SKM-1 treated with dmso at 0.1 percent for 144 hours (cell line): Measurements from ENCODE around the gene TGIF1.
"Not testable (repeated sequence)": the region's sequence is repeated elsewhere in the genome, so short reads cannot be mapped to it uniquely, and the experiment has no call there.

Experiments used
- DNase-seq: peaks from one replicate; lab custom pipeline; 2025; ENCODE audit not compliant: unreplicated experiment; lab: John Stamatoyannopoulos, UW

Gene TGIF1

GRCh38 chr18:3455090-3455635 lies 5.2 kb downstream of the TGIF1 start:
- DNase-seq, result no peak

DNA sequence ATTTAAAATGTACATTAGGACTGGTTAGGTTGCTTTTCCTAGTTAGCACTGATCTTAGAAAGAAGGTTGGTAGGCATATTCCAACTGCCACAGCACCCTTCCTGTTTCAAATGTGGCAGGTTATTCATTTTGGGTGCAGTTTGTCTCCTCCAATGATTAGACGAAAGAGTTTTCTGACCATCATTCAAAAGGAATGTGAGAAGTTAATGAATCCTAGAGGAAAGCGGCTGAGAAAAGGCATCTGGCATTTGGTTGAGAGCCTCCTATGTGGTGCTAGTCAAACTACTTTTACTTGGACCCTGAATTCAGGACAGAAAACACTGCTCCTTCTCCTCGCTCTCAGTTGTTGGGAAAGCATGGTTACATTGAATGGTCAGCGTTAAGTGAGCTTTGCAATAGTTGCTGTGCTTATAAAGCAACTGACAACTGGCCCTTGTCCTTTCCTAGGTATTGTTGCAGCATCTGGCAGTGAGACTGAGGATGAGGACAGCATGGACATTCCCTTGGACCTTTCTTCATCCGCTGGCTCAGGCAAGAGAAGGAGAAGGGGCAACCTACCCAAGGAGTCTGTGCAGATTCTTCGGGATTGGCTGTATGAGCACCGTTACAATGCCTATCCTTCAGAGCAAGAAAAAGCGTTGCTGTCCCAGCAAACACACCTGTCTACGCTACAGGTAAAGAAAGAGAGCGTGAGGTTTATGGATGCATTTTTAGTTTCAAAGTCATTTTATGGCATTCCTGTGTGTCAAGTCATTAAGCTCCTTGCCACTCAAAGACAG lies 6.1 kb downstream of the TGIF1 start:
- no peak for DNase-seq

GRCh38 chr18:3456686-3457069 lies 6.7 kb downstream of the TGIF1 start:
- DNase-seq, result no peak

- DNase-seq, result no peak
These were observed 7.3 kb downstream of the TGIF1 start for GRCh38 chr18:3457261-3457724.

GRCh38 chr18:3458378-3458777 lies 8.4 kb downstream of the TGIF1 start:
- DNase-seq, result no peak

- no peak for DNase-seq
These were observed 9.2 kb downstream of the TGIF1 start for GRCh38 chr18:3458952-3459853.

GRCh38 chr18:3460823-3461398 lies 10.9 kb downstream of the TGIF1 start:
- DNase-seq, result no peak

DNA sequence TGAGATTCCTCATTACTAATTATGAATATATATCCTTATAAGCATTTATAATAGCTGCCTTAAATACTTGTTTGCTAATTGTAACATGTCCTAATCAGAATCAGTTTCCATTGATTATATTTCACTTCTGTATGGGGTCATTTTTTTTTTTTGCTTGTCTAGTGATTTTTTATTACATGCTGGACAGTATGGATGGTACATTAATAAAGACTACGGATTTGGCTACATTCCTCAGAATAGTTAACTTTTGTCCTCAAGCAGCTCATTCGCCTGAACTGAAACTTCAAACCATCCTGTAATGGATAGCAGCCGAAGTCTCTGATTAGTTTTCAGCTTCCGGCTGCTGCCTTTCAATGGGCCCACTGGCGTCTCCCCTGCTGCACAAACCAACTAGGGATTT lies 11.7 kb downstream of the TGIF1 start:
- no peak for DNase-seq

GRCh38 chr18:3463051-3463450 lies 13.1 kb downstream of the TGIF1 start:
- DNase-seq, result no peak

GRCh38 chr18:3466045-3466444 lies 16.1 kb downstream of the TGIF1 start:
- peak; percentile 51 for DNase-seq

- no peak for DNase-seq
These were observed 16.9 kb downstream of the TGIF1 start for GRCh38 chr18:3466872-3467271.

DNA sequence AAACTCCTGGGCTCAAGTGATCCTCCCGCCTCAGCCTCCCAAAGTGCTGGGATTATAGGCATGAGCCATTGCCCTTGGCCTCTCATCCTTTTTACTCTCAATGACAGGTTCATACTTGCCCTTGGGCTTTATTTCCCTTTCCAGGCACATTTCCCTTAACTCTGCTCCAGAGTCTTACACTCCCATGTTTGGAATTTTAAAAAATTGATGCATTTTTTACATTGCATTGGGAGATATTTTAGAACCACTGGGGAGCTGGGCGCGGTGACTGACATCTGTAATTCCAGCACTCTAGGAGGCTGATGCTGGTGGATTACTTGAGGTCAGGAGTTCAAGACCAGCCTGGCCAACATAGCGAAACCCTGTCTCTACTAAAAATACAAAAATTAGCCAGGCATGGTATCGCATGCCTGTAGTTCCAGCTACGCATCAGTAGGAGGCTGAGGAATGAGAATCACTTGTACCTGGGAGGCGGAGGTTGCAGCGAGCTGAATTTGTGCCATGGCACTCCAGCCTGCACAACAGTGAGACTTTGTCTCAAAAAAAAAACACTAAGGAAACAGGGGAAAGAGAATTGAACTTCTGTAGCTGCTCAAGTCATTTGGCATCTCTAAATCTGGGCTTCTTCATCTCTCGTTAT lies 18.2 kb downstream of the TGIF1 start:
- no peak for DNase-seq

DNA sequence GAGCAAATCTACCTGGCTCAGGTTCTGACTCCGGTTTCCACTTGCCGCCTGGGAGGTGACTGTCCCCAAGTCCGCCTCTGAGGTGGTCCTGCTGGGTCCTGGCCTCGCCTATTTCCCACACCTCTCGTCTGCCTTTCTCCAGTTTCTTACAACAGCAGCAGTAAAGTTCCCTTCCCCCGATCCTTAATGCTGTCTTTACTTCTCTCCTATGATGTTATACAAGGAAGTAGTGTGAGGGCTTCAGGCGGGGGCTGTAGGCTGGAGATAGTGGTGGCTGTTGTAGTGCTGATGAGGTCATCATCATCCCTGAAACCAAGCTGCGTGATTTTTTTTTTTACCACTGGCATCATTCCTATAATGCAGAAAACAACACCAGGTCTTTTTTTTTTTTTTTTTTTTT lies 18.9 kb downstream of the TGIF1 start:
- peak; percentile 49 for DNase-seq

GRCh38 chr18:3471141-3471648 lies 21.2 kb downstream of the TGIF1 start:
- DNase-seq, result no peak

DNA sequence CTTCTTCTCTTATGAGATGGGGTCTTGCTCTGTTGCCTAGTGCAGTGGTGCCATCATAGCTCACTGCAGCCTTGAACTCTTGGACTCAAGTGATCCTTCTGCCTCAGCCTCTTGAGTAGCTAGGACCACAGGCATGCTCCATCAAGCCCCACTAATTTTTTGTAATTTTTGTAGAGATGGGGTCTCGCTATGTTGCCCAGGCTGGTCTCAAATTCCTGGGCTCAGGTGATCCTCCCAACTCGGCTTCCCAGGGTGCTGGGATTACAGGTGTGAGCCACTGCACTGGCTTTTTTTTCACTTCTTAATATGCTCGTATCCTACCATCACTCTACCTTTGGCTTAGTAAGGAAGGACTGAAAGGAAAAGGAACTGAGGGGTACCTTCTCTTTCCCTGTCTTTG lies 22.1 kb downstream of the TGIF1 start:
- DNase-seq, result not testable (repeated sequence)

DNA sequence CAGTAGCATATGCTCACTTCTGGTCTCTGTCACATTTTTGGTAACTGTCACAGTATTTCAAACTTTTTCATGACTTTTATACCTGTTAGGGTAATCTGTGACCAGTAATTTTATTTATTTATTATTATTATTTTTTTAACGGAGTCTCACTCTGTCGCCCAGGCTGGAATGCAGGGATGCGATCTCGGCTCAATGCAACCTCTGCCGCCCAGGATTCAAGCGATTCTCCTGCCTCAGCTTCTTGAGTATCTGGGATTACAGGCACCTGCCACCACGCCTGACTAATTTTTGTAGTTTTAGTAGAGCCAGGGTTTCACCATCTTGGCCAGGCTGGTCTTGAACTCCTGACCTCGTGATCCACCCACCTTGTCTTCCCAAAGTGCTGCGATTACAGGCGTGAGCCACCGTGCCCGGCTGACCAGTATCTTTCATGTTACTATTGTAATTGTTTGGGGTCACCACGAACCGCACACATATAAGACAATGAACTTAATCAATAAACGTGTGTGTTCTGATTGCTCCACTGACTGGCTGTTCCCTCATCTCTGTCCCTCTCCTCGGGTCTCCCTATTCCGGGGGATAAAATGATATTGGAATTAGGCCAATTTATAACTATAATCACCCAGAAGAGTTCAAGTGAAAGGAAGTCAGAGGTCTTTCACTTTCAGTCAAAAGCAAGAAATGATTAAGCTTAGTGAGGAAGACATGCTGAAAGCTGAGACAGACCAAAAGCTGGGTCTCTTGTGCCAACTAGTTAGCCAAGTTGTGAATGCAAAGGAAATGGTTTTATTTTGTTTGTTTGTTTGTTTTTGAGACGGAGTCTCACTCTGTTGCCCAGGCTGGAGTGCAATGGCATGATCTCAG lies 22.9 kb downstream of the TGIF1 start:
- no peak for DNase-seq

DNA sequence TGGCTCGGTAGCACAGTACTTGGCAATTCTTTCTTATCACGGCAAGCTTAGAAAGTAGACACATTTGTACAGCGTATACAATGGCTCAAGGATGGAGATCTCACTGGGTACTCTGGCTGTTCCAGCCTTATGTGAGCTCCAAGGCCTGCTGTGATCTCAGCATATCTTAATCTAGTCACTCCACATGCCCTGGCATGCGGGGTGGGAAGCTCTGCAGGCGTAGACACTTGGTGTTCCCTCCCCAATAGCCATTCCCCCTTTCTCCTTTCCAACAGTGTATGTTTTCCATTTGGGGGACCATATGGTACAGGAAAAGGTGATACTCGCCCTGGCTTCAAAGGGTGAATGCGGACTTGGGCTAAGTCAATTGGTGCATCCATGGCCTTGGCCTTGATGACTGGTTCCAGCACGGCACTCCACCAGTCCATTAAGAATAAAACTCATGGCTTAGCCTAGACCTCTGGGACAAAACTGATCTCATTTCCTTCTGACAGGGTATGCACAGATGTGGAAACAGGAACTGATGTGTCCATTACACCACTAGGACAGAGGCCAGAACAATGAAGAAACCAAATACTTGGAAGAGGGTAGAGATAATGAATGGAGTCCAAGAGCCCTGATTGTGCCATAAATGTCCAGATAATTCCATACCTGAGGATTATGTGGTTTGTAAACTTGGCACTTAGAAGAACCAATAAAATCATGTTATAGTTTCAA lies 28.4 kb downstream of the TGIF1 start:
- peak; percentile 21 for DNase-seq

DNA sequence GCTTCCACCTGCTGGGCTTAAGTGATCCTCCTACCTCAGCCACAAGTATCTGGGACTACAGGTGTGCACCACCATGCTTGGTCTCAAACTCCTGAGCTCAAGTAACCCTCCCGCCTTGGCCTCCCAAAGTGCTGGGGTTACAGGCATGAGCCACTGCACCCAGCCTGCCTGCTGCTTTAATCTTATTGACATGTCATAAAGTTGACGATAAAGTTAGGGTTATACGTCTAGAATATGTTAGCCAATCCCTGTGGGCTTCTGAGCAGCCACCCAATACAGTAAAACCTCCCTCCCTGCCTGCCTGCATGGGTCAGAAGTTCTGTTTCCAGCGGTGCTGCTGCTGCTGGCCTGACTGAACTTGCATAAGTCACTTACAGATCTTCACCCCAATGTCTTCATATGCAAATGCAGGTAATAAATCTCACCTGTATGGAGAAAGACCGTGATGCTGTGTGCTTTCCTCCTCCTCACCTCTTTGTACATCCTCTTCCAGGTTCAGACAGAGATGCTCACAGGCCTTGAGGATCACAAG lies 30.1 kb downstream of the TGIF1 start:
- DNase-seq, result no peak
